ENCODE measurements around the gene OTOG.

The OTOG gene

DNA sequence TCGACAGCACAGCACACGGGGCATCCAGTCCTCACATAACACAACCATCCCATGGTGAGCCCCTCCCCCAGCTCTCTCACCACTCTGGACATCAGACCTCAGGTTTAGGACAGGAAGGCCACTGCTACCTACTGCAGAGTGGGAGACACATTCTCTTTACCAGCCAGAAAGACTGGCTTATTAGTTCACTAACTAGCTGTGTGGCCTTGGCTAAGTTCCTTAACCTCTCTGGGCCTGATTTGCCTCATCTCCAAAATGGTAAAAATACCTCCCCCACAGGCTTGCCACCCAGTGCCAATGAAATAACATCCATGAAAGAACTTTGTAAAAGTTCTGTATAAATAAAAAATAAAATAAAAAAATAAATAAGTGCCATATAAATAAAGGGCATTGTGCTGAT is 35.0 kb upstream of the OTOG start:
- H3K9me3 Mint-ChIP-seq: no peaks in the 10 kb centered on the region
- no peak overlapping the region for H3K27ac Mint-ChIP-seq
- ATAC-seq (no peak), DNase-seq (ENCODE audit: low spot score in 2 of 2) (no peak)
- no peaks in the 10 kb centered on the region for H3K36me3 Mint-ChIP-seq
- H3K4me3 Mint-ChIP-seq: no peak overlapping the region
- peaks cover 6% of the 10 kb centered on the region for H3K4me1 Mint-ChIP-seq

GRCh38 chr11:17513853-17514252 is 33.2 kb upstream of the OTOG start:
- peak; percentile 78 for ATAC-seq
- H3K4me3 Mint-ChIP-seq: no peak overlapping the region
- no peak for DNase-seq (ENCODE audit: low spot score in 2 of 2)
- H3K9me3 Mint-ChIP-seq: no peaks in the 10 kb centered on the region
- no peaks in the 10 kb centered on the region for H3K36me3 Mint-ChIP-seq
- no peak overlapping the region for H3K27ac Mint-ChIP-seq
- H3K4me1 Mint-ChIP-seq: peaks cover 6% of the 10 kb centered on the region

DNA sequence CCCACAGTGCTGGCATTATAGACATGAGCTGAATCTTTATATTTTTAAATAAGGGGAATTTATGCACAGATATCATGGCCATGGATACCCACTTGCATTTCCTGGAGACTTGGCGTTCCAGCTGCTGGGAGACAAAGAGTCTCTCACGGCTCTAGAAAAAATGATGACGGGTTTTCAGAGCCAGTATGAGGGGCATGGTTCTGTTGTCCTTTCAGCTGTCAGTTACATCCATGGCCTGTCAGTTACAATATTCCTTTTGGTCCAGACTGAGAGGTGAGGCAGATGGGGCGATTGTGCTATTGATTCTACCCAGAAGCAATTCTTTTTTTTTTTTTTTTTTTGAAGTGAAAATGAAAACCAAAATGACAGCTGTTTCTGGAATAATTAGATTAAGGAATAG is 32.6 kb upstream of the OTOG start:
- Mint-ChIP-seq H3K9me3 (no peaks in the 10 kb centered on the region), H3K4me3 (no peak overlapping the region), H3K36me3 (no peaks in the 10 kb centered on the region), H3K4me1 (peaks cover 6% of the 10 kb centered on the region), H3K27ac (no peak overlapping the region)
- DNase-seq (ENCODE audit: low spot score in 2 of 2) (no peak), ATAC-seq (no peak)

DNA sequence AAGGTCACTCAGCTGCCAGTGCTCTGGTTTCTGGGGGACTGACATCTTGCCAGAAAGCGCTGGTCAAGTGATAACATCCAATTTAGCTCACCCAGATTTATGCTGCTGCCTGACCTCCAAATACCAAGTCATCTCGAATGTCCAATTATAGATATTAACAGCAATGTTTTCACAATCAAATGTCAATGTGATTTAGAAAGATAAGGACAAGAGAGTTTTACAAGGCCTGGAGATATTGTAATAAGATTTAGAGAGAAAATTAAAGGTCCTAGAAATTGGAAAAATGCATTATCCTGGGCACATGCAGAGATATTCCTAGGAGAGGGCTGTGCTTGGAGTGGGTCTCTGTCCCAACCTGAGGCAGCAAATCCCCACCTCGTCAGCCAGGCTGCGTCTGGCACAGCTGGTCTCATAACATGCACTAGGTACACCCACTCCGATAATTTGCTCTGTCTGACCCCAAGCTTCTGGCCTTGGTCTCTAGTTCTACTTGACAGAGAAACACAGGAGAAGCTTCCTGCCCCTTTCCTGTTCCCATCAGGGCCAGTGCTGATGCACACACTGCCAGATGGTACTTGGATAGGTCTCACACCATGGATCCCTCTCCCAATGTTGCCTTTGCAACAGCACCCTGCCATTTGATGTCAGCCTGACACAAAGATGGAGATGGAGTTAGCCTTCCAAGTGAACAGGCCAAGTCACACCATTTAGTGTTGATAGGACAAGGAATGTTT is 31.4 kb upstream of the OTOG start:
- DNase-seq (ENCODE audit: low spot score in 2 of 2): no peak
- ATAC-seq: no peak
- H3K4me1 Mint-ChIP-seq: peaks cover 6% of the 10 kb centered on the region
- no peak overlapping the region for H3K27ac Mint-ChIP-seq
- H3K9me3 Mint-ChIP-seq: no peaks in the 10 kb centered on the region
- no peaks in the 10 kb centered on the region for H3K36me3 Mint-ChIP-seq
- no peak overlapping the region for H3K4me3 Mint-ChIP-seq

GRCh38 chr11:17516551-17517150 is 30.4 kb upstream of the OTOG start:
- Mint-ChIP-seq H3K4me1 (peaks cover 6% of the 10 kb centered on the region), H3K27ac (no peak overlapping the region), H3K4me3 (no peak overlapping the region), H3K36me3 (no peaks in the 10 kb centered on the region), H3K9me3 (no peaks in the 10 kb centered on the region)
- ATAC-seq (no peak), DNase-seq (ENCODE audit: low spot score in 2 of 2) (no peak)

- Mint-ChIP-seq H3K27ac (no peak overlapping the region), H3K36me3 (no peaks in the 10 kb centered on the region), H3K9me3 (no peaks in the 10 kb centered on the region), H3K4me1 (peaks cover 6% of the 10 kb centered on the region), H3K4me3 (no peak overlapping the region)
- no peak for ATAC-seq
- no peak for DNase-seq (ENCODE audit: low spot score in 2 of 2)
Measured at GRCh38 chr11:17517186-17517585, 29.9 kb upstream of the OTOG start.

- H3K9me3 Mint-ChIP-seq: no peaks in the 10 kb centered on the region
- DNase-seq (ENCODE audit: low spot score in 2 of 2) (no peak), ATAC-seq (no peak)
- H3K36me3 Mint-ChIP-seq: no peaks in the 10 kb centered on the region
- no peak overlapping the region for H3K27ac Mint-ChIP-seq
- no peak overlapping the region for H3K4me3 Mint-ChIP-seq
- peaks cover 5% of the 10 kb centered on the region for H3K4me1 Mint-ChIP-seq
Measured at GRCh38 chr11:17518366-17518765, 28.7 kb upstream of the OTOG start.

- ATAC-seq (no peak), DNase-seq (ENCODE audit: low spot score in 2 of 2) (no peak)
- no peaks in the 10 kb centered on the region for H3K4me1 Mint-ChIP-seq
- H3K27ac Mint-ChIP-seq: no peak overlapping the region
- no peaks in the 10 kb centered on the region for H3K36me3 Mint-ChIP-seq
- no peak overlapping the region for H3K4me3 Mint-ChIP-seq
- no peaks in the 10 kb centered on the region for H3K9me3 Mint-ChIP-seq
Measured at GRCh38 chr11:17519061-17519885, 27.8 kb upstream of the OTOG start.

- Mint-ChIP-seq H3K36me3 (no peaks in the 10 kb centered on the region), H3K4me3 (no peak overlapping the region), H3K27ac (no peak overlapping the region), H3K4me1 (no peaks in the 10 kb centered on the region), H3K9me3 (no peaks in the 10 kb centered on the region)
- DNase-seq (ENCODE audit: low spot score in 2 of 2): no peak
- no peak for ATAC-seq
Measured at GRCh38 chr11:17521106-17521900, 25.8 kb upstream of the OTOG start.

- Mint-ChIP-seq H3K4me1 (no peaks in the 10 kb centered on the region), H3K27ac (no peak overlapping the region), H3K36me3 (no peaks in the 10 kb centered on the region), H3K9me3 (no peaks in the 10 kb centered on the region), H3K4me3 (no peak overlapping the region)
- DNase-seq (ENCODE audit: low spot score in 2 of 2) (no peak), ATAC-seq (no peak)
Measured at GRCh38 chr11:17522655-17523054, 24.4 kb upstream of the OTOG start.

DNA sequence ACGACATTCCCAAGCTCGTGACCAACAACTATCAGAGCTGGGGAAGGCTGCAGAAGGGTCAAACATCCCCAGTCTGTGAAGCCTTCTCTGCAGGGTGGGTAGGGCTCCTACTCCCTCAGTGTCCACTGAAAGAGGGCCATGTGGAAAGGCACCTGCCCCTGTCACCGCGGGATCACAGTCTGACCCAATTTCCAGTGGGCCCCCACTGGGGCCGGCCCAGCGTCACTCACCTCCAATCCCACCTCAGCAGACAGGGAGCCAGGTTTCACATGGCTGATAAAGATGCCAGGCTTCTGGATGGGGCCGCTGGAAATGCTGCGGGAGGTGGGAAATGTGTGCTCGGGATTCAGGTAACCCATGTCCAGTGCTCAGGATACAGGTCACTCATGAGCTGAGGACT is 22.8 kb upstream of the OTOG start:
- no peak for ATAC-seq
- no peak for DNase-seq (ENCODE audit: low spot score in 2 of 2)
- no peak overlapping the region for H3K27ac Mint-ChIP-seq
- no peaks in the 10 kb centered on the region for H3K4me1 Mint-ChIP-seq
- H3K9me3 Mint-ChIP-seq: no peaks in the 10 kb centered on the region
- no peak overlapping the region for H3K4me3 Mint-ChIP-seq
- H3K36me3 Mint-ChIP-seq: no peaks in the 10 kb centered on the region

DNA sequence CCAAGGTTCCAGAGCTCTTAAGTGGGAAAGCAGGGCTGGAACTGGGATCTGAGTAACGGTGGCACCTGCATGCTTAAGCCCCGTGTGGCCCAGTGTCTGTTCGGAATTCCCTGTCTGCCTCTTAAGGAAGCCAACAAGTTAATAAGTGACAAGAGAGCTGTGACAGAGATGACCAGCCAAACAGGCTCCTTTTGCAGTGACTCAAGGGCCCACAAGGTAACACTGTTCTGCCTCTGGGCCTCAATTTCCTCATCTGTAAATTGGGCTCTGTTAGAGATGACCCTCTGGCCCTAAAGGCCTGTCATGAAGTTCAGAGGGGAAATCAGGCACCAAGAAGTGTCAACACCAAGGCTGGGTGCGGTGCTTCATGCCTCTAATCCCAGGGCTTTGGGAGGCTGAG is 21.5 kb upstream of the OTOG start:
- no peak overlapping the region for H3K4me3 Mint-ChIP-seq
- DNase-seq (ENCODE audit: low spot score in 2 of 2): no peak
- no peak for ATAC-seq
- H3K36me3 Mint-ChIP-seq: no peaks in the 10 kb centered on the region
- H3K9me3 Mint-ChIP-seq: no peaks in the 10 kb centered on the region
- H3K4me1 Mint-ChIP-seq: no peaks in the 10 kb centered on the region
- H3K27ac Mint-ChIP-seq: no peak overlapping the region

GRCh38 chr11:17526326-17526725 is 20.7 kb upstream of the OTOG start:
- no peaks in the 10 kb centered on the region for H3K36me3 Mint-ChIP-seq
- DNase-seq (ENCODE audit: low spot score in 2 of 2): no peak
- no peaks in the 10 kb centered on the region for H3K4me1 Mint-ChIP-seq
- ATAC-seq: no peak
- H3K9me3 Mint-ChIP-seq: no peaks in the 10 kb centered on the region
- no peak overlapping the region for H3K4me3 Mint-ChIP-seq
- H3K27ac Mint-ChIP-seq: no peak overlapping the region

- H3K4me3 Mint-ChIP-seq: no peak overlapping the region
- H3K4me1 Mint-ChIP-seq: no peaks in the 10 kb centered on the region
- no peaks in the 10 kb centered on the region for H3K36me3 Mint-ChIP-seq
- no peak overlapping the region for H3K27ac Mint-ChIP-seq
- ATAC-seq: no peak
- DNase-seq (ENCODE audit: low spot score in 2 of 2): no peak
- H3K9me3 Mint-ChIP-seq: no peaks in the 10 kb centered on the region
Measured at GRCh38 chr11:17526931-17527627, 20.0 kb upstream of the OTOG start.

GRCh38 chr11:17527628-17527995 is 19.4 kb upstream of the OTOG start:
- ATAC-seq (no peak), DNase-seq (ENCODE audit: low spot score in 2 of 2) (no peak)
- no peaks in the 10 kb centered on the region for H3K9me3 Mint-ChIP-seq
- H3K36me3 Mint-ChIP-seq: no peaks in the 10 kb centered on the region
- H3K4me1 Mint-ChIP-seq: no peaks in the 10 kb centered on the region
- H3K27ac Mint-ChIP-seq: no peak overlapping the region
- H3K4me3 Mint-ChIP-seq: no peak overlapping the region

Data from stimulated activated effector memory CD8-positive, alpha-beta T cell treated with anti-CD3 and anti-CD28 coated beads, Interleukin-12 subunit alpha, Interleukin-12 subunit beta, amount 100 ng/mL, for 72 hours (primary cell).